Liver (tissue), 9 donors: ENCODE data around the gene CLIP1. TPM values are rescaled to one million over a fixed set of nuclear protein-coding genes. Genes with fewer than 3 reads are reported as not detected.

Source experiments
- DNase-seq: peaks from one replicate; pipeline ENCODE4 v3.0.0-alpha.2; 2017; ENCODE audit warnings: low spot score
- H3K27ac ChIP-seq, 2 donors: one replicate each; pipeline ENCODE4 v1.7.0; 2013; ENCODE audit warnings: inconsistent platforms in 2 of 2, low read length in 2 of 2, control low read depth in 1 of 2, low read depth in 1 of 2, mild to moderate bottlenecking in 1 of 2
- H3K27me3 ChIP-seq, 4 donors: one replicate each; pipeline versions ENCODE4 v1.6.1 to v1.7.0; 2013; ENCODE audit warnings: low read length in 3 of 4, inconsistent platforms in 1 of 4, mild to moderate bottlenecking in 1 of 4, moderate library complexity in 1 of 4; ENCODE audit not compliant: control insufficient read depth in 4 of 4, insufficient read depth in 4 of 4
- H3K36me3 ChIP-seq, 4 donors: one replicate each; pipeline versions ENCODE4 v1.6.1 to v1.7.0; 2013; ENCODE audit warnings: low read length in 3 of 4, mild to moderate bottlenecking in 3 of 4, low read depth in 1 of 4, moderate library complexity in 1 of 4; ENCODE audit not compliant: control insufficient read depth in 4 of 4, insufficient read depth in 3 of 4
- H3K4me1 ChIP-seq, 4 donors: one replicate each; pipeline versions ENCODE4 v1.6.1 to v1.7.0; 2013; ENCODE audit warnings: low read length in 3 of 4, mild to moderate bottlenecking in 3 of 4, moderate library complexity in 1 of 4; ENCODE audit not compliant: control insufficient read depth in 4 of 4, insufficient read depth in 4 of 4
- H3K4me3 ChIP-seq, 3 donors: one replicate each; pipeline versions ENCODE4 v1.6.1 to v1.7.0; 2013; ENCODE audit warnings: low read length in 3 of 3, control low read depth in 1 of 3, low read depth in 1 of 3, mild to moderate bottlenecking in 1 of 3
- H3K9ac ChIP-seq, 2 donors: one replicate each; pipeline ENCODE4 v1.7.0; 2013; ENCODE audit warnings: low read length in 2 of 2, mild to moderate bottlenecking in 2 of 2, moderate library complexity in 2 of 2, control low read depth in 1 of 2, low read depth in 1 of 2
- H3K9me3 ChIP-seq, 4 donors: one replicate each; pipeline versions ENCODE4 v1.6.1 to v1.7.0; 2013; ENCODE audit warnings: low read length in 3 of 4; ENCODE audit not compliant: control insufficient read depth in 4 of 4
- EGR1 ChIP-seq, 2 donors: IDR thresholded peaks; 2 replicates each; pipeline ENCODE4 v1.6.1; 2016 to 2018; ENCODE audit warnings: antibody characterized with exemption in 2 of 2, low read depth in 2 of 2
- FOXA1 ChIP-seq: IDR thresholded peaks from 2 replicates; pipeline ENCODE4 v1.6.1; 2016; ENCODE audit warnings: antibody characterized with exemption
- FOXA2 ChIP-seq: IDR thresholded peaks from 2 replicates; pipeline ENCODE4 v1.6.1; 2016; ENCODE audit warnings: antibody characterized with exemption
- GABPA ChIP-seq, 2 donors: IDR thresholded peaks in 1 of 2; conservative IDR thresholded peaks in 1 of 2; 2 replicates each; pipeline ENCODE4 v1.6.1; 2016; ENCODE audit warnings: antibody characterized with exemption in 2 of 2, mild to moderate bottlenecking in 1 of 2, moderate library complexity in 1 of 2
- HNF4A ChIP-seq, 2 donors: conservative IDR thresholded peaks; 2 replicates each; pipeline ENCODE4 v1.6.1; 2016; ENCODE audit warnings: antibody characterized with exemption in 2 of 2, mild to moderate bottlenecking in 2 of 2
- HNF4G ChIP-seq: IDR thresholded peaks from 2 replicates; pipeline ENCODE4 v1.6.1; 2016; ENCODE audit warnings: antibody characterized with exemption
- JUND ChIP-seq, 2 donors: IDR thresholded peaks; 2 replicates each; pipeline ENCODE4 v1.6.1; 2016; ENCODE audit warnings: antibody characterized with exemption in 2 of 2
- NR2F2 ChIP-seq: IDR thresholded peaks from 2 replicates; pipeline ENCODE4 v1.6.1; 2016; ENCODE audit warnings: antibody characterized with exemption
- RAD21 ChIP-seq, 2 donors: IDR thresholded peaks; 2 replicates each; pipeline ENCODE4 v1.6.1; 2016; ENCODE audit warnings: antibody characterized with exemption in 2 of 2, mild to moderate bottlenecking in 2 of 2
- RXRA ChIP-seq, 2 donors: IDR thresholded peaks; 2 replicates each; pipeline ENCODE4 v1.6.1; 2017 to 2018; ENCODE audit warnings: antibody characterized with exemption in 2 of 2, mild to moderate bottlenecking in 1 of 2
- SP1 ChIP-seq: IDR thresholded peaks from 2 replicates; pipeline ENCODE4 v1.6.1; 2018; ENCODE audit warnings: antibody characterized with exemption, mild to moderate bottlenecking
- TAF1 ChIP-seq: conservative IDR thresholded peaks from 2 replicates; pipeline ENCODE4 v1.6.1; 2016; ENCODE audit warnings: antibody characterized with exemption, mild to moderate bottlenecking
- YY1 ChIP-seq: IDR thresholded peaks from 2 replicates; pipeline ENCODE4 v1.6.1; 2016; ENCODE audit warnings: antibody characterized with exemption, mild to moderate bottlenecking
- WGBS: extraction: QIAGEN DNeasy Blood & Tissue Kit; methylation state at CpG from one replicate; pipeline ENCODE4 v1.1.7; 2013; 5-methylcytosine and 5-hydroxymethylcytosine counted together
- polyA plus RNA-seq, 2 donors: library from polyadenylated mRNA; stranded (reverse) in 1 of 2; unstranded in 1 of 2; fragments of 200-250 nt in 1 of 2; fragments of >200 nt in 1 of 2; fragmentation: Nextera tagmentation in 1 of 2; extraction: Ambion mirVana in 1 of 2; gene quantifications; one replicate each; pipeline versions ENCODE4 v1.2.1 to v1.2.3, GENCODE V29; 2013 to 2015
- total RNA-seq, 2 donors: library from RNA; depleted of rRNA; stranded (reverse); fragments of >200 nt; gene quantifications; one replicate each; pipeline ENCODE4 v1.2.3, GENCODE V29; 2014
- TF ChIP-seq, protein P1 (sequence below): IDR thresholded peaks from 2 replicates; pipeline ENCODE4 v1.6.1; 2016; ENCODE audit warnings: antibody characterized with exemption
- TF ChIP-seq, protein P2 (sequence below): IDR thresholded peaks from 2 replicates; pipeline ENCODE4 v1.6.1; 2016; ENCODE audit warnings: antibody characterized with exemption
- TF ChIP-seq, protein P3 (sequence below): IDR thresholded peaks from 2 replicates; pipeline ENCODE4 v1.6.1; 2016; ENCODE audit warnings: antibody characterized with exemption
- TF ChIP-seq, protein P4 (sequence below): IDR thresholded peaks from 2 replicates; pipeline ENCODE4 v1.6.1; 2016; ENCODE audit warnings: antibody characterized with exemption, mild to moderate bottlenecking
- TF ChIP-seq, protein P5 (sequence below): fragments of 150-350 bp; IDR thresholded peaks from 2 replicates; pipeline ENCODE4 v1.5.1; 2017; ENCODE audit warnings: improper control_type of control experiment, low read depth, low read length; ENCODE audit not compliant: missing input control
- donor health status: healthy.
- donor health status: healthy.
- donor health status: healthy.
- donor health status: healthy.
- donor health status: healthy.

CLIP1 gene
- total and polyA plus RNA-seq, 4 donors, result 13.0 to 41.9 (median 26.0) TPM

DNA sequence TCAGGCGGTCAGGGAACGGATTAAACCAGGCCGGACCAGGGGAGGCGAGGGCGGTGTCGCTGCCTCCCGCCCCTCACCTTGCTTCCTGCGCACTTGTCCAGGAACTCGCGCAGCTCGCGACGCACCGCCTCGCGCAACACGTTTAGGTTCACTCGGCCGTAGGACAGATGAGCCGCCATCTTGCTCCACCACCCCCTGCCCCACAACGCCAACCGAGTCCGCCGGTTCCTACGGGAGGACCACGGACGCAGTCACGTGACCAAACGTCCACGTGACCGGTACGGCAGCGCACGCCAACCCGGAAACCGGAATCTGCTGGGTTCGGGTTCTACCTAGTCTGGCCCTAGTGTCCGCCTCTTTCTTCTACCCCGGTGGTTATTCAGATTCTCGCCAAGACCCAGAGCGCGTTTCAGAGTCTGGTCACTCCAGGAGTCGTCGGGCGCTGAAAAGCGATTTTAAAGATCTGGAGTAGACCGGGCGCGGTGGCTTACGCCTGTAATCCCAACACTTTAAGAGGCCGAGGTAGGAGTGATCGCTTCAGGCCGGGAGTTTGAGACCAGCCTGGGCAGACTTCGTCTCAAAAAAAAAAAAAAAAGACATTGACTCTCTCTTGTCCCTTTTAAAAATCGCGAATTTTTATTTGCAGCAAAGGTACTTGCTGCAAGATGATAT, 156.1 kb downstream of the CLIP1 start, which contains the start of gene VPS33A:
Gene VPS33A, minus strand, starts transcription at position 265 of the 672 bp plus-strand sequence. Its CDS starts 86 bp downstream, at position 179.
- H3K27ac ChIP-seq, result peak within 1 kb of the TSS; percentile 72 to 86
- peaks cover 0 to 22% (median 16%) of the 10 kb centered on the region in 4 donors for H3K4me1 ChIP-seq
- no peaks in the 10 kb centered on the region for H3K27me3 ChIP-seq
- peak; percentile 95 for DNase-seq
- peak within 1 kb of the TSS; percentile 69 to 94 (median 86) for H3K4me3 ChIP-seq
- H3K9ac ChIP-seq, result peak within 1 kb of the TSS; percentile 85 to 89
- H3K36me3 ChIP-seq, result peaks cover 3 to 13% (median 10%) of the 10 kb centered on the region in 4 donors
- under 1% methylated on average over 56 of the region's 56 CpGs for WGBS
- TF ChIP-seq FOXA1 (no peak), HNF4A (conservative IDR thresholded peaks at IDR 0.05) (peak; percentile 6 to 33), RXRA (IDR thresholded peaks at IDR 0.05) (peak; percentile 44 to 46), YY1 (peak; percentile 97), RAD21 (IDR thresholded peaks at IDR 0.05) (peak in 1 of 2 donors; percentile 18), NR2F2 (no peak), GABPA (IDR thresholded peaks at IDR 0.05 in 1 of 2, conservative IDR thresholded peaks at IDR 0.05 in 1 of 2) (peak; percentile 47 to 92), EGR1 (IDR thresholded peaks at IDR 0.05; ENCODE audit: low read depth in 2 of 2) (peak in 1 of 2 donors; percentile 78), HNF4G (no peak), TAF1 (peak; percentile 45), FOXA2 (no peak), SP1 (peak; percentile 54), JUND (IDR thresholded peaks at IDR 0.05) (peak in 1 of 2 donors; percentile 23)
- TF ChIP-seq, protein P1, sequence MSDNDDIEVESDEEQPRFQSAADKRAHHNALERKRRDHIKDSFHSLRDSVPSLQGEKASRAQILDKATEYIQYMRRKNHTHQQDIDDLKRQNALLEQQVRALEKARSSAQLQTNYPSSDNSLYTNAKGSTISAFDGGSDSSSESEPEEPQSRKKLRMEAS, result peak; percentile 74
- TF ChIP-seq, protein P2, sequence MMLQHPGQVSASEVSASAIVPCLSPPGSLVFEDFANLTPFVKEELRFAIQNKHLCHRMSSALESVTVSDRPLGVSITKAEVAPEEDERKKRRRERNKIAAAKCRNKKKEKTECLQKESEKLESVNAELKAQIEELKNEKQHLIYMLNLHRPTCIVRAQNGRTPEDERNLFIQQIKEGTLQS, result no peak
- TF ChIP-seq, protein P3, sequence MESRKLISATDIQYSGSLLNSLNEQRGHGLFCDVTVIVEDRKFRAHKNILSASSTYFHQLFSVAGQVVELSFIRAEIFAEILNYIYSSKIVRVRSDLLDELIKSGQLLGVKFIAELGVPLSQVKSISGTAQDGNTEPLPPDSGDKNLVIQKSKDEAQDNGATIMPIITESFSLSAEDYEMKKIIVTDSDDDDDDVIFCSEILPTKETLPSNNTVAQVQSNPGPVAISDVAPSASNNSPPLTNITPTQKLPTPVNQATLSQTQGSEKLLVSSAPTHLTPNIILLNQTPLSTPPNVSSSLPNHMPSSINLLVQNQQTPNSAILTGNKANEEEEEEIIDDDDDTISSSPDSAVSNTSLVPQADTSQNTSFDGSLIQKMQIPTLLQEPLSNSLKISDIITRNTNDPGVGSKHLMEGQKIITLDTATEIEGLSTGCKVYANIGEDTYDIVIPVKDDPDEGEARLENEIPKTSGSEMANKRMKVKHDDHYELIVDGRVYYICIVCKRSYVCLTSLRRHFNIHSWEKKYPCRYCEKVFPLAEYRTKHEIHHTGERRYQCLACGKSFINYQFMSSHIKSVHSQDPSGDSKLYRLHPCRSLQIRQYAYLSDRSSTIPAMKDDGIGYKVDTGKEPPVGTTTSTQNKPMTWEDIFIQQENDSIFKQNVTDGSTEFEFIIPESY, result peak; percentile 90
- TF ChIP-seq, protein P4, sequence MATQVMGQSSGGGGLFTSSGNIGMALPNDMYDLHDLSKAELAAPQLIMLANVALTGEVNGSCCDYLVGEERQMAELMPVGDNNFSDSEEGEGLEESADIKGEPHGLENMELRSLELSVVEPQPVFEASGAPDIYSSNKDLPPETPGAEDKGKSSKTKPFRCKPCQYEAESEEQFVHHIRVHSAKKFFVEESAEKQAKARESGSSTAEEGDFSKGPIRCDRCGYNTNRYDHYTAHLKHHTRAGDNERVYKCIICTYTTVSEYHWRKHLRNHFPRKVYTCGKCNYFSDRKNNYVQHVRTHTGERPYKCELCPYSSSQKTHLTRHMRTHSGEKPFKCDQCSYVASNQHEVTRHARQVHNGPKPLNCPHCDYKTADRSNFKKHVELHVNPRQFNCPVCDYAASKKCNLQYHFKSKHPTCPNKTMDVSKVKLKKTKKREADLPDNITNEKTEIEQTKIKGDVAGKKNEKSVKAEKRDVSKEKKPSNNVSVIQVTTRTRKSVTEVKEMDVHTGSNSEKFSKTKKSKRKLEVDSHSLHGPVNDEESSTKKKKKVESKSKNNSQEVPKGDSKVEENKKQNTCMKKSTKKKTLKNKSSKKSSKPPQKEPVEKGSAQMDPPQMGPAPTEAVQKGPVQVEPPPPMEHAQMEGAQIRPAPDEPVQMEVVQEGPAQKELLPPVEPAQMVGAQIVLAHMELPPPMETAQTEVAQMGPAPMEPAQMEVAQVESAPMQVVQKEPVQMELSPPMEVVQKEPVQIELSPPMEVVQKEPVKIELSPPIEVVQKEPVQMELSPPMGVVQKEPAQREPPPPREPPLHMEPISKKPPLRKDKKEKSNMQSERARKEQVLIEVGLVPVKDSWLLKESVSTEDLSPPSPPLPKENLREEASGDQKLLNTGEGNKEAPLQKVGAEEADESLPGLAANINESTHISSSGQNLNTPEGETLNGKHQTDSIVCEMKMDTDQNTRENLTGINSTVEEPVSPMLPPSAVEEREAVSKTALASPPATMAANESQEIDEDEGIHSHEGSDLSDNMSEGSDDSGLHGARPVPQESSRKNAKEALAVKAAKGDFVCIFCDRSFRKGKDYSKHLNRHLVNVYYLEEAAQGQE, result peak; percentile 65
- TF ChIP-seq, protein P5, sequence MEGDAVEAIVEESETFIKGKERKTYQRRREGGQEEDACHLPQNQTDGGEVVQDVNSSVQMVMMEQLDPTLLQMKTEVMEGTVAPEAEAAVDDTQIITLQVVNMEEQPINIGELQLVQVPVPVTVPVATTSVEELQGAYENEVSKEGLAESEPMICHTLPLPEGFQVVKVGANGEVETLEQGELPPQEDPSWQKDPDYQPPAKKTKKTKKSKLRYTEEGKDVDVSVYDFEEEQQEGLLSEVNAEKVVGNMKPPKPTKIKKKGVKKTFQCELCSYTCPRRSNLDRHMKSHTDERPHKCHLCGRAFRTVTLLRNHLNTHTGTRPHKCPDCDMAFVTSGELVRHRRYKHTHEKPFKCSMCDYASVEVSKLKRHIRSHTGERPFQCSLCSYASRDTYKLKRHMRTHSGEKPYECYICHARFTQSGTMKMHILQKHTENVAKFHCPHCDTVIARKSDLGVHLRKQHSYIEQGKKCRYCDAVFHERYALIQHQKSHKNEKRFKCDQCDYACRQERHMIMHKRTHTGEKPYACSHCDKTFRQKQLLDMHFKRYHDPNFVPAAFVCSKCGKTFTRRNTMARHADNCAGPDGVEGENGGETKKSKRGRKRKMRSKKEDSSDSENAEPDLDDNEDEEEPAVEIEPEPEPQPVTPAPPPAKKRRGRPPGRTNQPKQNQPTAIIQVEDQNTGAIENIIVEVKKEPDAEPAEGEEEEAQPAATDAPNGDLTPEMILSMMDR, result no peak
- no peaks in the 10 kb centered on the region for H3K9me3 ChIP-seq
